ENCODE results near the gene NR2C2. TPM values are rescaled to one million over a fixed set of nuclear protein-coding genes. Genes with fewer than 3 reads are reported as not detected.

Gene NR2C2
- total and polyA plus RNA-seq, 2 donors from 2014 or later: 3.5 to 43.6 TPM

DNA sequence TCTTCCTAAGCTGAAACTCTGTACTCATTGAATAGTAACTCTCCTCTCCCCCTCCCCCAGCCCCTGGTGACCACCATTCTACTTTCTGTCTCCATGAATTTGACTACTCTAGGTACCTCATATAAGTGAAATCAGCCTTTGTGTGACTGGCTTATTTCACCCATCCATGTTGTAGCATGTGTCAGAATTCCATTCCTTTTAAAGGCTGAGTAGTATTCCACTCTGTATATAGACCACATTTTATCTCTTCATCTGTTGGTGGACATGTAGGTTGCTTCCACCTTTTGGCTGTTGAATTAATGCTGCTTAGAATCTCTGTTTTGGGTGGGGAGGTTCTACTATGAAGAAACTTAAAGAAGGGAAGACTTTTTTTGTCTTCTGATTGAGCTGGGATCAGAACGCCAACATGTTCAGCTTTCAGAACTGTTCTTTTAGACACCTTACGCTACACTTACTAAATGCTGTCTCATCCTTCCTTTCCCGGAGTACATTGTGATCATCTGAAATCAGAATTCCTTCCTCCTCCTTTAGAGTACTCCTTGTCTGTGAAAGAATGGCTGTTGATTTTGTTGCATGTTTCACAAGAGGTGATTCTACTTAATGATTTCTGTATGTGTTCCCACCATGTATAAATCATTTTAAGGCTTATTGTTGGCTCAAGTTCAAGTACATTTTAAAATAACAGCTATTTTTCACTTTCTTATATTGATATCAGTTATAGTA is 67.4 kb downstream of the NR2C2 start:
- FAIRE-seq (no peak), DNase-seq (no peak)
- TF ChIP-seq, protein P1, sequence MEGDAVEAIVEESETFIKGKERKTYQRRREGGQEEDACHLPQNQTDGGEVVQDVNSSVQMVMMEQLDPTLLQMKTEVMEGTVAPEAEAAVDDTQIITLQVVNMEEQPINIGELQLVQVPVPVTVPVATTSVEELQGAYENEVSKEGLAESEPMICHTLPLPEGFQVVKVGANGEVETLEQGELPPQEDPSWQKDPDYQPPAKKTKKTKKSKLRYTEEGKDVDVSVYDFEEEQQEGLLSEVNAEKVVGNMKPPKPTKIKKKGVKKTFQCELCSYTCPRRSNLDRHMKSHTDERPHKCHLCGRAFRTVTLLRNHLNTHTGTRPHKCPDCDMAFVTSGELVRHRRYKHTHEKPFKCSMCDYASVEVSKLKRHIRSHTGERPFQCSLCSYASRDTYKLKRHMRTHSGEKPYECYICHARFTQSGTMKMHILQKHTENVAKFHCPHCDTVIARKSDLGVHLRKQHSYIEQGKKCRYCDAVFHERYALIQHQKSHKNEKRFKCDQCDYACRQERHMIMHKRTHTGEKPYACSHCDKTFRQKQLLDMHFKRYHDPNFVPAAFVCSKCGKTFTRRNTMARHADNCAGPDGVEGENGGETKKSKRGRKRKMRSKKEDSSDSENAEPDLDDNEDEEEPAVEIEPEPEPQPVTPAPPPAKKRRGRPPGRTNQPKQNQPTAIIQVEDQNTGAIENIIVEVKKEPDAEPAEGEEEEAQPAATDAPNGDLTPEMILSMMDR (IDR thresholded peaks at IDR 0.05; ENCODE audit: borderline replicate concordance, extremely low read depth, insufficient read depth): no peak
- Histone ChIP-seq H3K9ac (ENCODE audit: low read length in 3 of 3) (no peak overlapping the region), H3K36me3 (ENCODE audit: control insufficient read depth in 2 of 3, insufficient read depth in 3 of 3, low read length in 3 of 3) (peaks cover 13 to 35% (median 31%) of the 10 kb centered on the region in 3 donors), H3K27ac (ENCODE audit: low read depth in 2 of 2, low read length in 2 of 2) (no peak overlapping the region), H3K4me3 (ENCODE audit: low read length in 3 of 3) (no peak overlapping the region), H3K9me3 (ENCODE audit: control insufficient read depth in 2 of 3, insufficient read depth in 1 of 3, low read length in 3 of 3) (no peaks in the 10 kb centered on the region), H3K4me1 (ENCODE audit: control insufficient read depth in 2 of 3, insufficient read depth in 2 of 3, low read depth in 1 of 3, low read length in 3 of 3) (no peaks in the 10 kb centered on the region), H3K27me3 (ENCODE audit: control insufficient read depth, insufficient read depth, low read length) (no peaks in the 10 kb centered on the region)
- intact Hi-C loops (cut with DNase I): no loop called here

DNA sequence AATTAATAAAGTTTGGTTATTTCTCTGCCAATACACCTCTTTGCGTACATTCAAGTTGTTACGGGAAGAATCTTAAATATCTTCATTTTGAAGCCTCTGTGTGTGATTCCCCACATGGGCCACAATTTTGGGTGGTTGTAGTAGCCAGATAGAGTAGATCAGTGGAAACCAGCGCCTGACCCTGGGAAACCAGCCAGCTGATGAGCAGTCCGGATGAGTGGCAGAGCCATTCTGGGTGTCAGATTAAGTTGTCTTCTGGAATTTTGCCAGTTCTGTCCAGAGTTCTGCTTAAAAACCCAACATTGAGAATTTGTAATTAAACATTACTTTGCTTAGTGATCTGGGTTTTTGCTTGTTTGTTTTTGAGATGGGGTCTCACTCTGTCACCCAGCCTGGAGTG is 68.1 kb downstream of the NR2C2 start:
- Histone ChIP-seq H3K27me3 (ENCODE audit: control insufficient read depth, insufficient read depth, low read length) (no peaks in the 10 kb centered on the region), H3K36me3 (ENCODE audit: control insufficient read depth in 2 of 3, insufficient read depth in 3 of 3, low read length in 3 of 3) (peaks cover 13 to 41% (median 37%) of the 10 kb centered on the region in 3 donors), H3K27ac (ENCODE audit: low read depth in 2 of 2, low read length in 2 of 2) (no peak overlapping the region), H3K9me3 (ENCODE audit: control insufficient read depth in 2 of 3, insufficient read depth in 1 of 3, low read length in 3 of 3) (no peaks in the 10 kb centered on the region), H3K9ac (ENCODE audit: low read length in 3 of 3) (no peak overlapping the region), H3K4me3 (ENCODE audit: low read length in 3 of 3) (no peak overlapping the region), H3K4me1 (ENCODE audit: control insufficient read depth in 2 of 3, insufficient read depth in 2 of 3, low read depth in 1 of 3, low read length in 3 of 3) (no peaks in the 10 kb centered on the region)
- FAIRE-seq (no peak), DNase-seq (no peak)
- TF ChIP-seq, protein P1 (IDR thresholded peaks at IDR 0.05; ENCODE audit: borderline replicate concordance, extremely low read depth, insufficient read depth): no peak
- intact Hi-C loops (cut with DNase I): no loop called here

DNA sequence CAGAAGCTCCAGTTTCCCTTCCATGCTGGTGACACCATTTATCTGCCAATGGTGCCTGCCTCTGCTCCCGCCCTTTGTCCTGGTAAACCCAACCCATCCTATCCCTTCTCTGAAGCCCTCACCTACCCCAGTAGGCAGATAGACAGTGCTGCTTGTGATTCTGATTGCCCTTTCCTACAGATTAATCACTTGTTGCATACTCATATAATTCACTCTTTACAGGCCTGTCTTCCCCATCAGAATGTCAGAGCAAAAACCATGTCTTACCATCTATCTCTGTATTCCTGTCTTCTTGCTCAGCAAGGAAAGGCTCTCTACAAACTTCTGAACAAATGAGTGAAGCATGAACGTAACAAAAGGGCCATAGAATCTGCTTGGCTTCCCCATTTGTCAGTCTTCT is 69.8 kb downstream of the NR2C2 start:
- Histone ChIP-seq H3K27me3 (ENCODE audit: control insufficient read depth, insufficient read depth, low read length) (no peaks in the 10 kb centered on the region), H3K36me3 (ENCODE audit: control insufficient read depth in 2 of 3, insufficient read depth in 3 of 3, low read length in 3 of 3) (peaks cover 13 to 52% (median 48%) of the 10 kb centered on the region in 3 donors)

More for the DNA sequence above, 69.8 kb downstream of the NR2C2 start:
- Histone ChIP-seq H3K9me3 (ENCODE audit: control insufficient read depth in 2 of 3, insufficient read depth in 1 of 3, low read length in 3 of 3) (no peaks in the 10 kb centered on the region), H3K4me3 (ENCODE audit: low read length in 3 of 3) (no peak overlapping the region), H3K9ac (ENCODE audit: low read length in 3 of 3) (no peak overlapping the region), H3K4me1 (ENCODE audit: control insufficient read depth in 2 of 3, insufficient read depth in 2 of 3, low read depth in 1 of 3, low read length in 3 of 3) (no peaks in the 10 kb centered on the region), H3K27ac (ENCODE audit: low read depth in 2 of 2, low read length in 2 of 2) (no peak overlapping the region)
- intact Hi-C loops (cut with DNase I): no loop called here
- TF ChIP-seq, protein P1 (IDR thresholded peaks at IDR 0.05; ENCODE audit: borderline replicate concordance, extremely low read depth, insufficient read depth): no peak
- FAIRE-seq (no peak), DNase-seq (no peak)

Data from kidney (tissue), 14 donors.